Panc1 (cell line): ENCODE measurements around the gene TMEM123. TPM values are rescaled to one million over a fixed set of nuclear protein-coding genes. Genes with fewer than 3 reads are reported as not detected.

Experiments used
- ATAC-seq: fragments of 200-7000 bp; cut with Tn5 transposase; 2 replicates; pipeline ENCODE4 v1.9.1; 2020; ENCODE audit warnings: mild to moderate bottlenecking, moderate library complexity
- BruUV-seq: library from RNA; stranded (reverse); fragments of 400-500 nt; replicated peaks from 2 replicates; lab custom pipeline; 2021; lab: Mats Ljungman, UMichigan
- CTCF ChIA-PET: fragments of 300-600 bp; sonication (Branson Sonifier 250); formaldehyde crosslinking; loops from one replicate; lab custom pipeline; 2022; ENCODE audit warnings: antibody characterized with exemption; lab: Charles Lee
- POLR2A ChIA-PET: fragments of 300-600 bp; sonication (Branson Sonifier 250); formaldehyde crosslinking; loops from one replicate; lab custom pipeline; 2022; ENCODE audit warnings: antibody characterized with exemption; lab: Charles Lee
- DNase-seq: peaks from one replicate; pipeline ENCODE4 v3.0.0-alpha.2; 2010; ENCODE audit warnings: low read depth, low spot score
- H3K27ac ChIP-seq: 2 replicates; pipeline ENCODE4 v1.5.1; 2011; ENCODE audit warnings: mild to moderate bottlenecking, low read length, inconsistent platforms
- H3K27me3 ChIP-seq: fragments of 200-500 bp; sonication (Bioruptor generic); 2 replicates; pipeline ENCODE4 v1.6.0; 2014; ENCODE audit warnings: low read length, inconsistent platforms; ENCODE audit not compliant: control insufficient read depth, insufficient read depth
- H3K36me3 ChIP-seq: fragments of 200-500 bp; sonication (Bioruptor generic); 2 replicates; pipeline ENCODE4 v1.5.1; 2014; ENCODE audit warnings: inconsistent platforms, mild to moderate bottlenecking, low read length, moderate library complexity; ENCODE audit not compliant: control insufficient read depth, insufficient read depth
- H3K4me1 ChIP-seq: 2 replicates; pipeline ENCODE4 v1.5.1; 2011; ENCODE audit warnings: inconsistent platforms, mild to moderate bottlenecking, low read length, moderate library complexity; ENCODE audit not compliant: control insufficient read depth, insufficient read depth
- H3K4me3 ChIP-seq, 2 experiments: 2 replicates each; pipeline ENCODE4 v1.5.1; 2011 to 2012; ENCODE audit warnings: low read depth in 2 of 2, low read length in 2 of 2, mild to moderate bottlenecking in 2 of 2, inconsistent platforms in 1 of 2, moderate library complexity in 1 of 2
- H3K9me3 ChIP-seq: fragments of 200-500 bp; sonication (Bioruptor generic); 2 replicates; pipeline ENCODE4 v1.5.1; 2014; ENCODE audit warnings: low read depth, mild to moderate bottlenecking, inconsistent platforms, low read length, moderate library complexity; ENCODE audit not compliant: control insufficient read depth, insufficient read depth
- POLR2AphosphoS5 ChIP-seq: IDR thresholded peaks from 2 replicates; pipeline ENCODE4 v1.6.1; 2012; ENCODE audit warnings: mild to moderate bottlenecking, low read depth, low read length, moderate library complexity
- SIN3A ChIP-seq: IDR thresholded peaks from 2 replicates; pipeline ENCODE4 v1.6.1; 2012; ENCODE audit warnings: low read depth, mild to moderate bottlenecking, low read length, moderate library complexity, borderline replicate concordance; ENCODE audit not compliant: insufficient read depth
- TCF7L2 ChIP-seq: IDR thresholded peaks from 2 replicates; pipeline ENCODE4 v1.6.1; 2011; ENCODE audit warnings: mild to moderate bottlenecking, low read depth, low read length, inconsistent platforms
- in situ Hi-C: cut with HindIII; loops from 2 replicates; pipeline ENCODE4 v1.10.0; 2016; ENCODE audit warnings: low sequenced_read_pairs, low pct_unique_long_range_greater_than_20kb
- intact Hi-C: fragments of 100-400 bp; cut with micrococcal nuclease; formaldehyde crosslinking; loops from one replicate; pipeline ENCODE4 v1.10.0; 2022; ENCODE audit not compliant: unreplicated experiment
- total RNA-seq: library from RNA; stranded (reverse); gene quantifications from one replicate; pipeline ENCODE4 v1.2.1, GENCODE V29; 2021; ENCODE audit not compliant: unreplicated experiment
- TF ChIP-seq, protein P1 (sequence below), 2 experiments: IDR thresholded peaks; 2 replicates each; pipeline ENCODE4 v1.6.1; 2011 to 2012; ENCODE audit warnings: low read depth in 2 of 2, control low read depth in 1 of 2, low read length in 1 of 2, mild to moderate bottlenecking in 1 of 2, moderate library complexity in 1 of 2; ENCODE audit not compliant: insufficient read depth in 1 of 2
- TF ChIP-seq, protein P2 (sequence below): fragments of 450-650 bp; IDR thresholded peaks from 2 replicates; pipeline ENCODE4 v1.5.1; 2017; ENCODE audit warnings: mild to moderate bottlenecking

The TMEM123 gene
- total RNA-seq, 1 experiment from 2014 or later: 383 TPM

DNA sequence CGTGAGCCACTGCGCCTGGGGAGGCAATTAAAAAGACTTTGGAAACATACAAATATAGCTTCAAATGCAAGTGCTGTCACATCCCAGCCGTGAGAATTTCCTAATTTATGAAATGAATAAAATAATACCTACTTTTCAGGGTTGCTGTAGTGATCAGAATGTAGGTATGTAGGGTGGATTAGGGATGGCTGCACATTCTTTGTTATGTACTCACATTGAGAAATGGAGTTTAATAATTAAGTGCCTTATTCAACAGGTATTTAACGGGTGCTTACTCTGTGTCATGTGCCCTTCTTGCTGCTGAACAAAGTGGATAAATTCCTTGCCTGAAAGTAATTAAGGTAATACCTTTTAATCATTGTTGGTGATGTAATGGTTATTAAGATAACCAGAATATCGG is 41.0 kb upstream of the TMEM123 start:
- in situ Hi-C loops: no loop called here
- no peak for ATAC-seq
- Histone ChIP-seq H3K9me3 (no peaks in the 10 kb centered on the region), H3K4me1 (peaks cover 36% of the 10 kb centered on the region), H3K27ac (peak overlapping the region; percentile 95), H3K4me3 (no peak overlapping the region), H3K36me3 (no peaks in the 10 kb centered on the region), H3K27me3 (no peaks in the 10 kb centered on the region)
- no peak for DNase-seq
- POLR2A ChIA-PET: interaction anchor here (0.6 kb wide), 1 partner anchor 84 kb away, joined by 4 read pairs; no protein-coding TSS in a partner anchor
- TF ChIP-seq, protein P1, sequence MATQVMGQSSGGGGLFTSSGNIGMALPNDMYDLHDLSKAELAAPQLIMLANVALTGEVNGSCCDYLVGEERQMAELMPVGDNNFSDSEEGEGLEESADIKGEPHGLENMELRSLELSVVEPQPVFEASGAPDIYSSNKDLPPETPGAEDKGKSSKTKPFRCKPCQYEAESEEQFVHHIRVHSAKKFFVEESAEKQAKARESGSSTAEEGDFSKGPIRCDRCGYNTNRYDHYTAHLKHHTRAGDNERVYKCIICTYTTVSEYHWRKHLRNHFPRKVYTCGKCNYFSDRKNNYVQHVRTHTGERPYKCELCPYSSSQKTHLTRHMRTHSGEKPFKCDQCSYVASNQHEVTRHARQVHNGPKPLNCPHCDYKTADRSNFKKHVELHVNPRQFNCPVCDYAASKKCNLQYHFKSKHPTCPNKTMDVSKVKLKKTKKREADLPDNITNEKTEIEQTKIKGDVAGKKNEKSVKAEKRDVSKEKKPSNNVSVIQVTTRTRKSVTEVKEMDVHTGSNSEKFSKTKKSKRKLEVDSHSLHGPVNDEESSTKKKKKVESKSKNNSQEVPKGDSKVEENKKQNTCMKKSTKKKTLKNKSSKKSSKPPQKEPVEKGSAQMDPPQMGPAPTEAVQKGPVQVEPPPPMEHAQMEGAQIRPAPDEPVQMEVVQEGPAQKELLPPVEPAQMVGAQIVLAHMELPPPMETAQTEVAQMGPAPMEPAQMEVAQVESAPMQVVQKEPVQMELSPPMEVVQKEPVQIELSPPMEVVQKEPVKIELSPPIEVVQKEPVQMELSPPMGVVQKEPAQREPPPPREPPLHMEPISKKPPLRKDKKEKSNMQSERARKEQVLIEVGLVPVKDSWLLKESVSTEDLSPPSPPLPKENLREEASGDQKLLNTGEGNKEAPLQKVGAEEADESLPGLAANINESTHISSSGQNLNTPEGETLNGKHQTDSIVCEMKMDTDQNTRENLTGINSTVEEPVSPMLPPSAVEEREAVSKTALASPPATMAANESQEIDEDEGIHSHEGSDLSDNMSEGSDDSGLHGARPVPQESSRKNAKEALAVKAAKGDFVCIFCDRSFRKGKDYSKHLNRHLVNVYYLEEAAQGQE (IDR thresholded peaks at IDR 0.05; ENCODE audit: insufficient read depth in 1 of 2, low read depth in 2 of 2, low read length in 1 of 2): no peak
- TF ChIP-seq, protein P2, sequence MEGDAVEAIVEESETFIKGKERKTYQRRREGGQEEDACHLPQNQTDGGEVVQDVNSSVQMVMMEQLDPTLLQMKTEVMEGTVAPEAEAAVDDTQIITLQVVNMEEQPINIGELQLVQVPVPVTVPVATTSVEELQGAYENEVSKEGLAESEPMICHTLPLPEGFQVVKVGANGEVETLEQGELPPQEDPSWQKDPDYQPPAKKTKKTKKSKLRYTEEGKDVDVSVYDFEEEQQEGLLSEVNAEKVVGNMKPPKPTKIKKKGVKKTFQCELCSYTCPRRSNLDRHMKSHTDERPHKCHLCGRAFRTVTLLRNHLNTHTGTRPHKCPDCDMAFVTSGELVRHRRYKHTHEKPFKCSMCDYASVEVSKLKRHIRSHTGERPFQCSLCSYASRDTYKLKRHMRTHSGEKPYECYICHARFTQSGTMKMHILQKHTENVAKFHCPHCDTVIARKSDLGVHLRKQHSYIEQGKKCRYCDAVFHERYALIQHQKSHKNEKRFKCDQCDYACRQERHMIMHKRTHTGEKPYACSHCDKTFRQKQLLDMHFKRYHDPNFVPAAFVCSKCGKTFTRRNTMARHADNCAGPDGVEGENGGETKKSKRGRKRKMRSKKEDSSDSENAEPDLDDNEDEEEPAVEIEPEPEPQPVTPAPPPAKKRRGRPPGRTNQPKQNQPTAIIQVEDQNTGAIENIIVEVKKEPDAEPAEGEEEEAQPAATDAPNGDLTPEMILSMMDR: no peak
- TF ChIP-seq SIN3A: no peak
- TF ChIP-seq TCF7L2: no peak
- TF ChIP-seq POLR2AphosphoS5: no peak
- intact Hi-C loops: loop anchor here (5.0 kb wide), 1 partner anchor 206 kb away; no protein-coding TSS in a partner anchor
- BruUV-seq: no TSS peak
- CTCF ChIA-PET: interaction anchor here (0.6 kb wide), 1 partner anchor 104 kb away, joined by 3 read pairs; no protein-coding TSS in a partner anchor

DNA sequence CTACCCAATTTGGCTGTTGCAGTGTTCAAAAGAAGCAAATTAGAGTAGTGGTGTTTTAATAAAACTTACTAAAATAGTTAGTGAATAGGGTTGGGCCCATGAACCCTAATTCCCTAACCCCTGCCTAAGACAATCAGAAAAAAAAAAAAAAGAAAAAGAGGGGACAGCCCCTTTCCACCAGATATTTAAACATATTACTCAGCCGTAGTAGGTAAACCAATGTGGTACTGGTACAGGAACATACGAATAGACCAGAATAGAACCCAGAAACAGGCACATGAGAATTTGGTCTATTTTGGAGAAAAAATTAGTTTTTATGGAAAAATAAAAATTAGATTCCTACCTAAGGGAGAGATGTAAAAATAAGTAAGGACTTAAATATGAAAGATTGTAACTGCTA is 39.4 kb upstream of the TMEM123 start:
- Histone ChIP-seq H3K4me3 (no peak overlapping the region), H3K9me3 (no peaks in the 10 kb centered on the region), H3K4me1 (peaks cover 36% of the 10 kb centered on the region), H3K27me3 (no peaks in the 10 kb centered on the region), H3K27ac (peak overlapping the region; percentile 95; the same call in 1 of the 2 replicates), H3K36me3 (no peaks in the 10 kb centered on the region)
- ChIA-PET POLR2A (no interaction called here), CTCF (no interaction called here)
- ATAC-seq: no peak
- in situ Hi-C loops (no loop called here), intact Hi-C loops (loop anchor here (5.0 kb wide), 1 partner anchor 205 kb away; no protein-coding TSS in a partner anchor)
- no peak for DNase-seq
- TF ChIP-seq, protein P2: no peak
- TF ChIP-seq TCF7L2 (no peak), POLR2AphosphoS5 (no peak), SIN3A (no peak)
- TF ChIP-seq, protein P1 (IDR thresholded peaks at IDR 0.05; ENCODE audit: insufficient read depth in 1 of 2, low read depth in 2 of 2, low read length in 1 of 2): no peak
- no TSS peak for BruUV-seq
